Colonic mucosa (tissue), 4 donors: ENCODE measurements around the gene PRDX2. TPM values are rescaled to one million over a fixed set of nuclear protein-coding genes. Genes with fewer than 3 reads are reported as not detected.

Experiments used
- DNase-seq: peaks from one replicate; pipeline ENCODE4 v3.0.0-alpha.2; 2020
- H3K27ac ChIP-seq: fragments of 200-600 bp; one replicate; pipeline ENCODE4 v1.8.0; 2021
- H3K27me3 ChIP-seq: fragments of 200-600 bp; one replicate; pipeline ENCODE4 v1.8.0; 2021
- H3K36me3 ChIP-seq: fragments of 200-600 bp; one replicate; pipeline ENCODE4 v1.8.0; 2021
- H3K4me1 ChIP-seq: fragments of 200-600 bp; one replicate; pipeline ENCODE4 v1.8.0; 2021; ENCODE audit warnings: mild to moderate bottlenecking
- H3K4me3 ChIP-seq: fragments of 200-600 bp; one replicate; pipeline ENCODE4 v1.8.0; 2021
- H3K9ac ChIP-seq, 2 donors: one replicate each; pipeline ENCODE4 v1.7.0; 2013; ENCODE audit warnings: control low read depth in 2 of 2, low read depth in 2 of 2, low read length in 2 of 2
- H3K9me3 ChIP-seq: fragments of 200-600 bp; one replicate; pipeline ENCODE4 v1.8.0; 2021
- CTCF ChIP-seq: fragments of 200-600 bp; IDR thresholded peaks from one replicate; pipeline ENCODE4 v1.8.0; 2022; ENCODE audit warnings: antibody characterized with exemption, mild to moderate bottlenecking
- intact Hi-C: fragments of 100-400 bp; cut with DNase I; formaldehyde crosslinking; loops from one replicate; pipeline ENCODE4 v1.14.1; 2022
- total RNA-seq, 2 donors: library from RNA; stranded (reverse); fragmentation: NEBNext Ultra II Directional in 1 of 2; extraction: Animal tissue kit (Norgen Biotek cat#: 25700) in 1 of 2; gene quantifications; one replicate each; pipeline ENCODE4 v1.2.1, GENCODE V29; 2021
- donor health status: healthy.
- donor health status: DM: no; HTN: no; CAD: no.
- donor health status: DM: no; HTN: no; CAD: no.

Gene PRDX2
- total RNA-seq, 2 donors from 2014 or later, result 347 to 417 TPM

GRCh38 chr19:12791345-12792050, 10.1 kb downstream of the PRDX2 start, which contains the start of gene JUNB:
TSS of gene JUNB (plus strand) at chr19:12791486. CDS start at chr19:12791772, 286 bp downstream.
- Histone ChIP-seq H3K4me1 (peaks cover 28% of the 10 kb centered on the region), H3K4me3 (peak within 1 kb of the TSS; percentile 90), H3K27ac (peak within 1 kb of the TSS; percentile 100), H3K9me3 (no peaks in the 10 kb centered on the region), H3K27me3 (no peaks in the 10 kb centered on the region), H3K36me3 (no peaks in the 10 kb centered on the region), H3K9ac (peak within 1 kb of the TSS; percentile 95 to 97)
- peak; percentile 98 for DNase-seq
- TF ChIP-seq CTCF, result no peak
- intact Hi-C loops, result no loop called here

GRCh38 chr19:12790628-12791344, 10.8 kb downstream of the PRDX2 start:
- intact Hi-C loops, result no loop called here
- no peak for DNase-seq
- TF ChIP-seq CTCF, result no peak
- H3K36me3 ChIP-seq, result no peaks in the 10 kb centered on the region
- peaks cover 29% of the 10 kb centered on the region for H3K4me1 ChIP-seq
- no peaks in the 10 kb centered on the region for H3K27me3 ChIP-seq
- peak overlapping the region; percentile 100 for H3K27ac ChIP-seq
- peak overlapping the region; percentile 83 to 95 for H3K9ac ChIP-seq
- H3K4me3 ChIP-seq, result peak overlapping the region; percentile 90
- H3K9me3 ChIP-seq, result no peaks in the 10 kb centered on the region

GRCh38 chr19:12789904-12790619, 11.5 kb downstream of the PRDX2 start:
- H3K9ac ChIP-seq, result peak overlapping the region; percentile 83 to 95
- no peaks in the 10 kb centered on the region for H3K36me3 ChIP-seq
- peaks cover 30% of the 10 kb centered on the region for H3K4me1 ChIP-seq
- no peaks in the 10 kb centered on the region for H3K27me3 ChIP-seq
- peak; percentile 94 for DNase-seq
- H3K9me3 ChIP-seq, result no peaks in the 10 kb centered on the region
- no peak for TF ChIP-seq CTCF
- H3K27ac ChIP-seq, result peak overlapping the region; percentile 100
- peak overlapping the region; percentile 90 for H3K4me3 ChIP-seq
- intact Hi-C loops, result no loop called here

- Histone ChIP-seq H3K4me1 (peaks cover 23% of the 10 kb centered on the region), H3K4me3 (peak overlapping the region; percentile 90)
- peak; percentile 84 for DNase-seq
Measured at GRCh38 chr19:12789098-12789903, 12.3 kb downstream of the PRDX2 start.

More at GRCh38 chr19:12789098-12789903, 12.3 kb downstream of the PRDX2 start:
- intact Hi-C loops, result no loop called here
- H3K36me3 ChIP-seq, result no peaks in the 10 kb centered on the region
- no peaks in the 10 kb centered on the region for H3K27me3 ChIP-seq
- no peaks in the 10 kb centered on the region for H3K9me3 ChIP-seq
- TF ChIP-seq CTCF, result no peak
- peak overlapping the region; percentile 100 for H3K27ac ChIP-seq
- peak overlapping the region; percentile 83 to 100 for H3K9ac ChIP-seq
